ENCODE measurements around the gene CTNNA2. TPM values are rescaled to one million over a fixed set of nuclear protein-coding genes. Genes with fewer than 3 reads are reported as not detected.

Gene CTNNA2
- total RNA-seq, 1 experiment from 2014 or later = 2.6 TPM

DNA sequence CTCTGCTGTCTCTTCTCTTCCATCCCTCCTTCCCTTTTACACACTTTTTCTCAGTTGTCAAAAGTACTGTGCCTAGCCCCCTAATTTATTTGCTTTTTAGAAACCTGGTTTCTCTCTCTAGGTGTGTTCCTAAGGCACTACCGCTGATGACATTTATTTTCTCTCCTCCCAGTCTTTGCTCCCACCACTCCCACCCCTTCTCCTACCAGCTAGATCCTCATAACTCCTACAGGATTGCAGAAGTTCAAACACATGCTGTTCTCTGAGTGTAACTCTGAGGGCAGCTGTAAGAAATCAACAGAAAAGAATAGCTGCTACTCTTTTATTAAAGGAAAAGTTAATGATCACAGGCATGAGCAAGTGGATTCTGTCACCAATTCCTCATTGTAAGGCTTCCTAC is 814.0 kb downstream of the CTNNA2 start:
- Histone ChIP-seq H3K4me3 (ENCODE audit: insufficient read depth, low read depth, low read length) (no peak overlapping the region), H3K27me3 (ENCODE audit: control insufficient read depth, insufficient read depth, low read length) (peaks cover 19% of the 10 kb centered on the region; the same call in 1 of the 2 replicates), H3K36me3 (replicated peaks; ENCODE audit: control insufficient read depth, insufficient read depth, low read length) (no peaks in the 10 kb centered on the region)
- DNase-seq = no peak

DNA sequence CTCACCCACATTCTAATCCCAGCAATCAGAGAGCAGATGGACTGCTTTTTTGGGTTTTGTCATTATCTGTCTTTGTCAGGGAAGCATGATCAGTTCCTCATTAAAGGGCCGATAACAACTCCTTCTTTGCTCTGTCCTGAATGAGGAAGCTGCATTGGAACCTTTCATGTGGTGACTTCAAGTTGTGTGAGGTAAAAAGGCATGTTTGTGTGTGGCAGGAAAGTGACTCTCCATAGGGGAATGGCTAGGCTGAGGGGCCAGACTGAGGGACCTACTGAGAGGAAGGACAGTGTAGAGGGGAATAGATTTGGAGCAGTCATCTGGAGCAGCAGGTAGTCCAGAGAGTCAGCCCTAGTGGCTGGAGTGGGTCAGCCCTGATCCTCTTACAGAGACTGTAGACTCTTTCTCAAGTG is 815.3 kb downstream of the CTNNA2 start:
- no peak for DNase-seq
- Histone ChIP-seq H3K36me3 (replicated peaks; ENCODE audit: control insufficient read depth, insufficient read depth, low read length) (no peaks in the 10 kb centered on the region), H3K27me3 (ENCODE audit: control insufficient read depth, insufficient read depth, low read length) (peaks cover 6% of the 10 kb centered on the region; the same call in 1 of the 2 replicates), H3K4me3 (ENCODE audit: insufficient read depth, low read depth, low read length) (no peak overlapping the region)

DNA sequence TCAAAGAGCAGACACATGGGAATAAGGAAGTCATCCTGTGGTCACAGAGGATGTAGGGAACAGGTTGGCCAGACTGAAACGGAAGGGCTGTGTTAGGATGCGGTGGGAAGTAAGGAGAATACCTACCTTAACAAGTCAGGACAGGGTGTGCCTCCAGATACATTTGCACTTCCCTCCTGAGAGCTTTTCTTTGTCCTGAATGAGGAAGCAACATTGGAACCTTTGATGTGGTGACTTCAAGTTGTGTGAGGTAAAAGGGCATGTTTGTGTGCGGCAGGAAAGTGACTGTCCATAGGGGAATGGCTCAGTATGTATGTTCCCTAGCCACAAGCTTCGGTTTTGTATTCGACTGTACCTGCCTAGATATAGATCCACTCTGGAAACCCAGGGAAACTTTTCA is 816.6 kb downstream of the CTNNA2 start:
- Histone ChIP-seq H3K36me3 (replicated peaks; ENCODE audit: control insufficient read depth, insufficient read depth, low read length) (no peaks in the 10 kb centered on the region), H3K4me3 (ENCODE audit: insufficient read depth, low read depth, low read length) (no peak overlapping the region), H3K27me3 (ENCODE audit: control insufficient read depth, insufficient read depth, low read length) (no peaks in the 10 kb centered on the region)
- DNase-seq = no peak

DNA sequence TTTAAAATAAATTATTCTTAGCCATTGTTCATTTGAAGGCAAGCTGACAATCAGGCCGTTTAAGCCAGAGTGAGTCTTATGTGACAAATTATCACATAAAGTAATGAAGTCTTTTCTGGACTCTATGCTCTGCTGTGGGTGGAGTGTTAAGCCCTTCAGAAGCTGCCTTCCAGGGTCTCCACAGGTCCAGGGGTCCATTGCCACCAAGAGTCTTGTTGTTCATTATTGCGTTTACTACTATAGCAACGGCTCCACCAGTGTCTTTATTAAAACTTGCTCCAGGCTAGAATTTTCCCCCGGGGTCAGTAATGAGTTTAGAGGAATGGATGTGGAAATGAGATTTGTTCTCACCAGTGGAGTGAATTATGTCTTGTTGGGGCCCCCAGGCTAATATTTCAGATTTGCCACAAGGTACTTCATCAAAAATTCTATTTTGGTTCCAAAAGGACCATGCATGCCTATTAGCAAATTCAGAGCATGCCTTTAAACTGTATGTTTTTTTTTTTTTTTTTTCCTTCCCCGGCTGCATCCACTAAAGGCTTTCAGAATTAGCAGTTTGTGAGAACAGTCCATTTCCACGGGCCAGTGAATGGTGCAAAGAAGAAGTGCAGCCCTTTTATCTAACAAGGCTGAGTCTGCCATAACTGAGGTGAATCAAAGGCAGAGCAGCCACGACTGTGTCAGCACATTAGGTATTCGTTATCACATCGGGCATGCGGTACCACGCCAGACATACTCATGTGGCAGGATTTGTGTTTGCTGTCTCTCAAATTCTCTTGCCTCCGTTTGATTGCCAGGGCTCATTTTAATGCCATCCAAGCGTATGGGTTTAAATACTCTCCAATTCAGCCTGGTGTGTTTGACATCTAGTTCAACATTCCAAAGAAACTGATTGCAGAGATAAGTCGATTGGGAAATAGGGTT is 817.9 kb downstream of the CTNNA2 start:
- Histone ChIP-seq H3K4me3 (ENCODE audit: insufficient read depth, low read depth, low read length) (no peak overlapping the region), H3K27me3 (ENCODE audit: control insufficient read depth, insufficient read depth, low read length) (no peaks in the 10 kb centered on the region), H3K36me3 (replicated peaks; ENCODE audit: control insufficient read depth, insufficient read depth, low read length) (no peaks in the 10 kb centered on the region)
- DNase-seq = no peak

DNA sequence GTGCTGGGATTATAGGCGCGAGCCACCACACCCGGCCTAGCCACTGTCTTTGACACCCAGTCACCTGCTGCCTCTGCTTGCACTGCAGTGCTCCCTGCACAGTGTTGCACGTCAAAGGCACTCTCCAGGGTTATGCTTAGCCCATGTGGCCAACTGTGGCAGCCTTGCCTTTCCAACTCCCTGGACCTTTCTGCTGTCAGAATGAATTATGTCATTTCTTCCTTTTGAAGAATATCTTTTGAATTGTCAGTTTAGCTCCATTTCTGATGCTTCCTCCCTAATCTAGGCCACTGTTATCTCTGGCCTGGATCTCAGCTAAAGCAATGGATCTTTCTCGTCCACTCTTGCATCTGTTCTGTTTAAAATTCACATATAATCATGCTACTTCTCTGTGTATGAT is 821.0 kb downstream of the CTNNA2 start:
- H3K27me3 ChIP-seq (ENCODE audit: control insufficient read depth, insufficient read depth, low read length) = no peaks in the 10 kb centered on the region
- DNase-seq = no peak
- no peaks in the 10 kb centered on the region for H3K36me3 ChIP-seq (replicated peaks; ENCODE audit: control insufficient read depth, insufficient read depth, low read length)
- H3K4me3 ChIP-seq (ENCODE audit: insufficient read depth, low read depth, low read length) = no peak overlapping the region

DNA sequence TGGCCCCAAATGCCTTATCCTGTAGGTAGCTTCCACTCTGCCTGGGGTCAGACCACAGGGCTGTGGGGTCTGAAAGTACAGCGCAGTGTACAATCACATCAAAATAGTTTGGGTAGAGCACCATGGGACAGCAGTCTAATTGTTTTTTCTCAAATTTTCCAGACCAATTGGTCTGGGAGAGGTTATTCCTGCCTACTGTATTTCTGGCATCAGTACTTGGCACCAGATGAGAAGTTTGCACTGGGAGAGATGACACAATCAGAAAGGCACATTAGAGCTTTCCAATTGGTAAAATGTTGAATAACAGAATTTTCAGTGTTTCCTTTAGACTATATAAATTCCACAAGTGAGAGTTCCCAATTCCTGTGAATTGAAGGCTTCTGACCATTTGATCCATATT is 822.6 kb downstream of the CTNNA2 start:
- DNase-seq = no peak
- Histone ChIP-seq H3K27me3 (ENCODE audit: control insufficient read depth, insufficient read depth, low read length) (no peaks in the 10 kb centered on the region), H3K36me3 (replicated peaks; ENCODE audit: control insufficient read depth, insufficient read depth, low read length) (no peaks in the 10 kb centered on the region), H3K4me3 (ENCODE audit: insufficient read depth, low read depth, low read length) (no peak overlapping the region)

DNA sequence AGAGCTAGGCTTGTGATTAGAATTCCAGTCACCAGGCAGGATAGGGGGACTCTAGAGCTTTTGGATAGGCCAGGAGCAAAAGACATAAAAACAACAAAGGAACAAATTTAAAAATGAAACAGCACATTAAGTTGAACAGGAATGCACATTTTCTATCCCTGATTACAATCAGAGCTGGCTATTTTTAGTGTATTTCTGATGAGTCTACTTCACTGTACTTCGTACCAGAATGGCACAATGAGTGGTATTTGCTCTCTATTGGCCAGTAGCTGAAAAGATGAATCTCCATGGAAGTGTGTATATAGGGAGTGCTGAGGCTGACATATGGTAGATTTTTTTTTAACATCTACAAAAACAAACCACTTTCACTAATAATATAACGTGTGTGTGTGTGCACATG is 825.9 kb downstream of the CTNNA2 start:
- Histone ChIP-seq H3K27me3 (ENCODE audit: control insufficient read depth, insufficient read depth, low read length) (no peaks in the 10 kb centered on the region), H3K4me3 (ENCODE audit: insufficient read depth, low read depth, low read length) (no peak overlapping the region), H3K36me3 (replicated peaks; ENCODE audit: control insufficient read depth, insufficient read depth, low read length) (no peaks in the 10 kb centered on the region)
- no peak for DNase-seq

DNA sequence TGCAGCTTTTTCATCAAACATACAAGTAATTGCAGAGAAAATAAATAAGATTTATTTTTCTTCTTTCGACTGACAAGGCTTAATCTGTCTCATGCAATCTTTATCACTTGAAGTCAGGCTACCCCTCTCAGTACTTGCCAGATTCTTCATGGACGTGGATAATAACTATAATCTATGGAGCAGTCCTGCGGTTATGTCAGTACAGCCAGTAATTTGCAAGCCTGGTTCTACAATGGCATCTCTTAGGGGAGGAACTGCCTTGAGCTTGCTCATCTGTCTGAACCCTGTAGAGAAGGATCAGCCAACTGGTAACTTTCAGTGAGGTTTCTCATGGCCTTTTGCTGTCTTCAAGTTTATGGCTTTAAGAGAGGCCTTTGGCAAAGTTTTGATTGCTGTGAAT is 827.2 kb downstream of the CTNNA2 start:
- no peak for DNase-seq
- no peaks in the 10 kb centered on the region for H3K27me3 ChIP-seq (ENCODE audit: control insufficient read depth, insufficient read depth, low read length)
- no peak overlapping the region for H3K4me3 ChIP-seq (ENCODE audit: insufficient read depth, low read depth, low read length)
- no peaks in the 10 kb centered on the region for H3K36me3 ChIP-seq (replicated peaks; ENCODE audit: control insufficient read depth, insufficient read depth, low read length)

DNA sequence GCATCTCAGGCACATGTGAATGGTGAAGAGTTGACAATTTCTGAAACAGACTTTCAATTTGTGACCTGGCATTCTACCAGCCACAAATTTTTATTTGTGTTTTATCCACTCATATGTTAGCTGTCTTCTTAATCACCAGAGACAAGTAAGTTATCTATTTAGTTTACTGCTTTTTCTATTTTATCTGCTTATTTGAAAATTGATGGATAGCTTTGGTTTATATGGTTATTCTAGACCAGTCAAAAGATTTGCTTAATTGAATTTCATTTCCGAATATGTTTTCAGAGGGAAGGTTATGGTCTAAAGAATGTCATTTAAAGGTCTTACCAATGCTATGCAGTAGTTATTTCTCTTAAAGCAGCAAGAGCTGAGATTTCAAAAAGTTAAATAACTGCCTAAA is 835.2 kb downstream of the CTNNA2 start:
- Histone ChIP-seq H3K36me3 (replicated peaks; ENCODE audit: control insufficient read depth, insufficient read depth, low read length) (no peaks in the 10 kb centered on the region), H3K4me3 (ENCODE audit: insufficient read depth, low read depth, low read length) (no peak overlapping the region), H3K27me3 (ENCODE audit: control insufficient read depth, insufficient read depth, low read length) (no peaks in the 10 kb centered on the region)
- DNase-seq = no peak

DNA sequence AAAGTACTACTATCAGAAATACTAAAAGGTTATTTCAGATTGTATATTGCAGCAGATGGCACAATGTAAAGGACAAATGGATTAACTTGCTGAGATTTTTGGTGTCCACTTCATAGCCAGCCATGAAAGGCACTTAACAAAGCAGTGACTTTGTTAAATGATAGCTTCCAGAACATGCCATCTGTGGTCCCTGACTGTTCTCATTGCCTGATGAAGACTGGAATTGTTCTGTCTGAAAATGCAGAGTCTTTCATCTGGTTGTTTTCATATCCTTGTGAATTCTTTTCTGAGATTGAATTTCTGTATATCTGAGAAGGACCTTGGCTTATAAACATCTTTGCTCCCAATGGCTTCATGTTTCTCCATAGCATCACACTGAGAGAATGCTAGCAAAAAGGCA is 836.1 kb downstream of the CTNNA2 start:
- Histone ChIP-seq H3K4me3 (ENCODE audit: insufficient read depth, low read depth, low read length) (no peak overlapping the region), H3K27me3 (ENCODE audit: control insufficient read depth, insufficient read depth, low read length) (no peaks in the 10 kb centered on the region), H3K36me3 (replicated peaks; ENCODE audit: control insufficient read depth, insufficient read depth, low read length) (no peaks in the 10 kb centered on the region)
- no peak for DNase-seq

DNA sequence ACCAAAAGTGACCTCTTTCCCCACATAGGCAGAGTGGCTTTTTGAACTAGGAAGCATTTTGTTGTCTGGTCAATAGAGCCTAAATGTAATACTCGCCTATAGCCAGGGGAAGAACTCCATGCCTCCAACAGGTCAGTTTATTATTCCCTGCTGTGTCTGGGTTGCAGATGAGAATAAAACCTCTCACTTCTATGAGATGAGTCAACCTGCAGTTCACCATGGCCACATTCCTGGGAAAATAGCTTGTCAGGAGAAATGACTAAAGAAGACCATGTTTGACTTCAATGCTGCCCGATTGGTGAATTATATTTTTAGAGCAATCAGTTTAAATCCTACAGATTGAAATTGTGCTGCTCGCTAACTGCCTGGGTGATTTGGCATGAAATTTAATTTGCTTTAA is 838.4 kb downstream of the CTNNA2 start:
- DNase-seq = no peak
- no peaks in the 10 kb centered on the region for H3K36me3 ChIP-seq (replicated peaks; ENCODE audit: control insufficient read depth, insufficient read depth, low read length)
- no peaks in the 10 kb centered on the region for H3K27me3 ChIP-seq (ENCODE audit: control insufficient read depth, insufficient read depth, low read length)

DNA sequence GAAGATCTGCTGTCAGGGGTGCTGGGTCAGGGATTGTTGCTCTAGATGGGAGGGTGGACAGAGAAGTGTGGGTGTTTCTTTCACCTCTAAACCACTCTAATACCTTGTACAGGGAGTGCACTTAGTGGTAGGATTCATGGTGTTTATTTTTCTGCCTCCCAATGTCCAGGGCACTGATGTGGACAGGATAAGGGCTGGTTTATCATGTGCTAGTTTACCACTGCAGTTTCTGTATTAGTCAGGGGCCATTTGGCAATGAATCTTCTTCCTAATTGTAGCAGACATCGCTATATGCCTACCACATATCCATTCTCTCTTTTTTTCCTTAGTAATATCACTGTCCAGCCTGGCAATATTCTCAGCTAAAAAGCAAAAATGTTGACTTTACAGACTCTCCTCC is 842.0 kb downstream of the CTNNA2 start:
- no peak overlapping the region for H3K4me3 ChIP-seq (ENCODE audit: insufficient read depth, low read depth, low read length)
- no peak for DNase-seq

More for the DNA sequence above, 838.4 kb downstream of the CTNNA2 start:
- no peak overlapping the region for H3K4me3 ChIP-seq (ENCODE audit: insufficient read depth, low read depth, low read length)

DNA sequence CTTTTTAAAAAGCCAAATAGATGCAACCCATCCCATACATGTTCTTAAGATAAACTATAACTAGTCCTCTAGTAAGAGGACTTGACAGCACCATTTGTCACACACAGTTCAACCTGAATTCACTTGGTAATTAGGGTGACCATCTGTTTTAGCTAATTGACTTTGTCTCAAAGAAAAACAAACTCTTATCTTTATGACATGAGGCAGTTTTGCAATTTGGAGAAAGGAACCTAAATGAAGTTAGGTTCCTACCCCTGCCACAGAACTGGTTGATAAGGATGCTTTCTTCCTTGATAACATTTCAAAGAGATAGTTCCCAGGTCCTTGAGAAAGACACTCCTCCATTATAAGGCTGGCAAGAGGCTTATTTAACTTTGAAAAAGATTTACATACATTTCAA is 849.1 kb downstream of the CTNNA2 start:
- Histone ChIP-seq H3K27me3 (ENCODE audit: control insufficient read depth, insufficient read depth, low read length) (peaks cover 16% of the 10 kb centered on the region; the same call in 1 of the 2 replicates), H3K4me3 (ENCODE audit: insufficient read depth, low read depth, low read length) (no peak overlapping the region), H3K36me3 (replicated peaks; ENCODE audit: control insufficient read depth, insufficient read depth, low read length) (no peaks in the 10 kb centered on the region)
- DNase-seq = no peak

More for the DNA sequence above, 842.0 kb downstream of the CTNNA2 start:
- Histone ChIP-seq H3K27me3 (ENCODE audit: control insufficient read depth, insufficient read depth, low read length) (no peaks in the 10 kb centered on the region; the same call in 1 of the 2 replicates), H3K36me3 (replicated peaks; ENCODE audit: control insufficient read depth, insufficient read depth, low read length) (no peaks in the 10 kb centered on the region)

DNA sequence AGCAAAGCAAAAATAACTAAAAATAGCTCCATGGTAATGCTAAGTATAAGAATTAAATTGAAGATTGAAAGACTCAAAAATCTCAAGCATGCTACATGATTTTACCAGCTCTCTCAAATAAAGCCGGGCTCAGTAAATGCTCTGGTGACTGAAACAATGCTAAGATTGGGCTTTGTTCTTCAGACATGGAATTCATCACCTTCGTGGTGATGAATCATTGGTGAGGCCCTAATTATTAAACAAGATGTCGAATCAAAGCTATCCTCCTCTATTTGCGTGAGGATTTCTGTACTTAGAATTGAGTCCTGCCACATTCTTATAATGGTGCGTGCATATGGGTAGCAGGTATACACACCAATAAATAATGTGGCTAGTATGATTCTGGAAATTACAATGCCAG is 850.5 kb downstream of the CTNNA2 start:
- DNase-seq = no peak
- Histone ChIP-seq H3K27me3 (ENCODE audit: control insufficient read depth, insufficient read depth, low read length) (peaks cover 16% of the 10 kb centered on the region; the same call in 1 of the 2 replicates), H3K4me3 (ENCODE audit: insufficient read depth, low read depth, low read length) (no peak overlapping the region), H3K36me3 (replicated peaks; ENCODE audit: control insufficient read depth, insufficient read depth, low read length) (no peaks in the 10 kb centered on the region)

DNA sequence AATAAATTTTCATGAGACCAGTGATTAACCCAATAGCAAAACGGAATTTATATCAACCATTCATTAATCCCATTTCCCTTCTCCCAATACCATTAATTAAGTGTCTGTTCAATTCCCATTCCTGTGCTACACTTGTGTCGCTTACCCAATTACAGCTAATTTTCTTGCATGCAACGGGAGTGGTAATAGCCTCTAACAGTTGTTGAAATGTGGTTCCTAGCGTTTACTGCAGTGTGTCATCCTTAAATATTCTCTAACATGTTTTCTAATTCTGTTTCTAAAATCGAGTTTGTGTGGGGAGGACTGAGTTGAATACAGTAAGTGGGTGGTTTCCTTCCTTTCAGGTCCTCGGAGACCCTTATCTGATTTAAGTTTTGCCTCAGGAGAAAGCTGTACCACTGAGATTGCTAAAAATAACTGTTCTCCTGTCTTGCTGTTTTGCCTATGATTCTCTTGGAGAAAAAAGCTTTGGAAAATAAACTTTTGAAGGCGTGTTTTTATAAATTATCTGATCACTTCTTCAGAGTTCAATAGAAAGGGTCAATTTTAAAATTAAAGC is 851.0 kb downstream of the CTNNA2 start:
- DNase-seq = no peak
- Histone ChIP-seq H3K27me3 (ENCODE audit: control insufficient read depth, insufficient read depth, low read length) (peaks cover 16% of the 10 kb centered on the region; the same call in 1 of the 2 replicates), H3K4me3 (ENCODE audit: insufficient read depth, low read depth, low read length) (no peak overlapping the region), H3K36me3 (replicated peaks; ENCODE audit: control insufficient read depth, insufficient read depth, low read length) (no peaks in the 10 kb centered on the region)
